Stimulated activated CD8-positive, alpha-beta memory T cell treated with anti-CD3 and anti-CD28 coated beads, Interleukin-2, amount 100 ng/mL, for 1 hour (primary cell): ENCODE measurements around the gene FYCO1.
A peak's percentile ranks its signal among the peaks of the same experiment; 100 is the strongest.

Experiments used
- DNase-seq, 2 donors: peaks; one replicate each; pipeline ENCODE4 v3.0.0-alpha.2; 2020; ENCODE audit warnings: low read depth in 2 of 2

FYCO1 gene

GRCh38 chr3:45885979-45886705 is 109.5 kb downstream of the FYCO1 start, which contains the start of gene CCR9:
CCR9 (plus strand) TSS chr3:45886543; CDS start chr3:45894934, 8,391 bp downstream.
- no peak for DNase-seq

GRCh38 chr3:45884368-45885201 is 111.0 kb downstream of the FYCO1 start:
- no peak for DNase-seq

GRCh38 chr3:45881078-45882022 is 114.3 kb downstream of the FYCO1 start:
- DNase-seq = peak; percentile 12 to 29

DNA sequence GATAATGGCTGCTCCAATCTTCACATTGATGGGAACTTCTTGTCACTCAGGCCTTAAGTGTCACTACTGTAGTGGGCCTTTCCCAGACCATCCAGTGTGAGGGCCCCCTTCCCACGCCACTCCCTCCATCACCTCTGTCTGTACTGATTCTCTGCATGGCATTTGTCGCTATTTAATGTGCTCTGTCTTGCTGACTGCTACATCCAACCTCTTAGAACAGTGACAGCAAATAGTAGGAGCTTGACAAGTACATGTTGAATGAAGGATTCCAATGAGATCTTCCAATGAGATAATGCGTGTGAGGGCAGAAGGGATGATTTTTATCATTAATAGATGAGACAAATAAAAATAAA is 114.9 kb downstream of the FYCO1 start:
- no peak for DNase-seq

DNA sequence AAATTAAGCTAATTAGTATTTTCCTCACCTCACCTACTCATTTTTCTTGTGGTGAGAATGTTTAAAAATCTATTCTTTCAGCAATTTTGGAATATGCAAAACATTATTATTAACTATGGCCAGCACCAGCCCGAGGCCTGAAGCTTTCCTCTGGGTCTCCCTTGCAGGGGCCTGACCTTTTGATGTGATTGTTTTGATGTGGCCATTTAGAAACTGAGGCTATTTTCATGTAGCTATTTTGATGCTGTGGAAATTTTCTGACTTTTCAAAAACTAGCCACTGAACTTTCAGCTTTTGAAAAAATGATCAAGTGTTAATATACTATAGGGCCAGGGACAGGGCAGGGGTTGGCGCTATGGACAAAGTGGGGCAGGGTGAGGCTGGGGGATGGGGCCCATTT is 117.5 kb downstream of the FYCO1 start:
- DNase-seq = no peak

DNA sequence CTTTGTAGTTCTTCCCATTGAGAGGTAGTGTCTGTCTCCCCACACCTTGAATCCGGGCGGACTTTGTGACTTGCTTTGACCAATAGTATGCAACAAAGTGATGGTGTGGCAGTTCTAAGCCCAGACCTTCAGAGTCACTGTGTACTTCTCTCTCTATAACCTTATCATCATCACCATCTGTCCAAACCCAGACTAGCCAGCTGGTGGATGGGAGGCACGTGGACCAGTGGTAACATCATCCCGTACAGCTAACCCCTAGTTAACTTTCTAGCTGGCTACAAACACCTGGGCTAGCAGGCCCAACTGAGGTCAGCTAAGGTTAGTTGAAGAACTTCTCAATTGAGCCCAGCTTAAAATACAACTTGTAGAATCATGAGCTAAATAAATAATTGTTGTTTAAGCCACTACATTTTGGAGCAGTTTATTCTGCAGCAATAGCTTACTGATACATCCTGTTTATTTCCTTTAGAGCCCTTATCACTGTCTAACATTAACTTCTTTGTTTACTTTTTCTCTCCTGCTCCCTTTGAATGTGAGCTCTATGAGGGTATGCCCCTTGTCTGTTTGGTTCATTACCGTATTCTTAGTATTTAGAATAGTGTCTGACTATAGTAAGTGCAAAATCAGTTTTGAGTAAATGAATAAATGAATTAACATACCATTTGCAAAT is 120.8 kb downstream of the FYCO1 start:
- DNase-seq = no peak

DNA sequence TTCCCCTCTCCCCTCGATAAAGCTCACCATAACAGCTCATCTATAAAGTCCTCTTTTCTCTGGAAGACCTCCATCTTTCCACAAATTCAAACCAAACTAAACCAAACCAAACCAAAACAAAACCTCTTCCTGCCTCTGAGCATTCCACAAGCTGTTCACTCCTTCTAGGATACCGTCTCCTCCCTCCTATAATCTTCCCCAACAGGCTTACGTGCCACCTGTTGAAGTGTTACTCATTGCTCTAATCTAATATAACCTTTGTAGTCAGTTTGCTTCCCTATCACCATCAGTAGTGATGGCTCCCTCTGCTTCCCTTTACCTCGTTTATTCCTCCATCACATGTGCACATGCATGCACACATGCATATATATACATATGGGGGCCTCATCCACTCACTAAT is 122.0 kb downstream of the FYCO1 start:
- no peak for DNase-seq

DNA sequence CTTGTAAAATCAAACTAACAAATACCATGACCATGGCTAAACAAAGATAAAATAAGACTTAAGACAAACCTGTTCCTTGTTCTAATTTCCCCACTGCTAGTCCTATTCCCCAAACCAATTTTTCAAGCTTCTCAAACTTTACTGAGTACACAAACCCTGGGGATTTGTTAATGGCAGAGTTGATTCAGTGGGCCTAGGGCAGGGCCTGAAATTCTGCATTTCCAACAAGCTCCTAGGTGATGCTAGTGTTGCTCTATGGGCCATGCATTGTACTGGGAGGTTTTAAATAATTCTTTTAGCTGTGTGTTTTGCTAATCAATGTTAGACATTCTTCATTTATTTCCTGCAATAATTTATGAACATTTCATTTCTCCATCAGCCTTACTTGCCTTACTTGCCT is 122.6 kb downstream of the FYCO1 start:
- no peak for DNase-seq

DNA sequence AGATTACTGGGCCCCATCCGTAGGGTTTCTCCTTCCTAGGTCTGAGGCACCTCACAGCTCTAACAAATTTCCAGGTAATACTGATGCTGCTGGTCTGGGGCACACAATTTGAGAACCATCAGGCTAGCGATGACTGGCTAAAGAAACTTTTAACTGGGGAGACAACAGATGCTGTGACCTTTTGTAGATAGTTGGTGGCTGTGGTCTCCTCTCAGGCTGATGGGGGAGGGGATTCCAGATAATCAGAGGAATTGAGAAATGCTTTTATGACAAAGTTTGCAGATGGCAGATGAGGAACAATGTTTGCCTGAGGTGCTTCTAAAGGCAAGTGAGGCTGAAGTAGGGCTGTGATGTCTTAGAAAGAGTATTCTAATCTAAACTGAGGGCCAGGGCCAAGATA is 123.1 kb downstream of the FYCO1 start:
- no peak for DNase-seq

- DNase-seq = no peak
Observed at GRCh38 chr3:45871780-45872179, 123.8 kb downstream of the FYCO1 start.

DNA sequence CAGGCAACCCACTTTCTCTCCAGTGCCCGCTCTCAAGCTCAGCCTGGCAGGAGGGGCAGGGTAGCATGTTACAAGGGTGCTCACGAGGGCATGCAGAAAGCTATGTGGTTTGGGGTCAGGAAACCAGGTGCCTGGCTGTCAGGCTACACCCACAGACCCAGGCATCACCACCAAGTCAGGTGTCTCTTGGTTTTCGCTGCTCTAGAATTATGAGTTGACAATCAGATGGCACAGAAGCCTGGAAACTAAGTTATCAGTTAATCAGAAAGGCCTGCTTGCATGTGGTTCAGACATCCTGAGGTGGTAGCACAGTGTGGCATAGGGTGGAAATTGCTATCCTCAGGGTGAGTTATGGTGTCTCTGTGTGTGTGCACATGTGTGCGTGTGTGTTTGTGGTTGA is 125.5 kb downstream of the FYCO1 start:
- peak; percentile 14 to 38 for DNase-seq

GRCh38 chr3:45869638-45870037 is 126.0 kb downstream of the FYCO1 start:
- DNase-seq = no peak

DNA sequence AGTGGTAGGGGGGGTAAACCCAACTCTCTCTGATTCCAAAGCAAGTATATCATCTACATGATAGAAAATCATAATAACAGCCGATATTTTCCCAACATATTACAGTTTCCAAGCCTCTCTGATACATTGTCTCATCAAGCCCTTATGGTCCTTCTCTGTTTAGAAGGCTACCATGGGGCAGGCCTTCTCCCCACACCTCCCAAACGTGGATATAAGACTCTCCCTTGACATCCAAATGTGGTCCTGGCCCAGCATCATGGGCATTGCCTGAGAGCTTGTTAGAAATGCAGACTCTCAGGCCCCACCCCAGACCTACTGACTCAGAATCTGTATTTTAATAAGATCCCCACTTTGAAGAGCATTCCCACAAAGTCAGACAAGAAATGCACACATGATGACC is 127.0 kb downstream of the FYCO1 start:
- no peak for DNase-seq

- DNase-seq = no peak
Observed at GRCh38 chr3:45868213-45868612, 127.4 kb downstream of the FYCO1 start.
